ENCODE measurements around the gene RNASEH2C.
"Not testable (repeated sequence)": the region's sequence is repeated elsewhere in the genome, so short reads cannot be mapped to it uniquely, and the experiment has no call there.

Gene RNASEH2C

GRCh38 chr11:65720211-65720934, at the start of gene RNASEH2C:
TSS of gene RNASEH2C (minus strand) at chr11:65720798. CDS start at chr11:65720758, 40 bp downstream.
- peak; percentile 55 for DNase-seq (ENCODE audit: low read depth)

GRCh38 chr11:65767806-65768205, 47.2 kb upstream of the RNASEH2C start:
- DNase-seq (ENCODE audit: low read depth): not testable (repeated sequence)

GRCh38 chr11:65767406-65767805, 46.8 kb upstream of the RNASEH2C start:
- no peak for DNase-seq (ENCODE audit: low read depth)

GRCh38 chr11:65766535-65766934, 45.9 kb upstream of the RNASEH2C start:
- no peak for DNase-seq (ENCODE audit: low read depth)

GRCh38 chr11:65764434-65764833, 43.8 kb upstream of the RNASEH2C start:
- DNase-seq (ENCODE audit: low read depth): no peak

- DNase-seq (ENCODE audit: low read depth): not testable (repeated sequence)
Observed at GRCh38 chr11:65762816-65763215, 42.2 kb upstream of the RNASEH2C start.

- DNase-seq (ENCODE audit: low read depth): not testable (repeated sequence)
Observed at GRCh38 chr11:65762169-65762568, 41.6 kb upstream of the RNASEH2C start.

- DNase-seq (ENCODE audit: low read depth): no peak
Observed at GRCh38 chr11:65745049-65745448, 24.5 kb upstream of the RNASEH2C start.

GRCh38 chr11:65744699-65745042, 24.1 kb upstream of the RNASEH2C start:
- no peak for DNase-seq (ENCODE audit: low read depth)

- no peak for DNase-seq (ENCODE audit: low read depth)
Observed at GRCh38 chr11:65744026-65744698, 23.6 kb upstream of the RNASEH2C start.

GRCh38 chr11:65743681-65744025, 23.1 kb upstream of the RNASEH2C start:
- no peak for DNase-seq (ENCODE audit: low read depth)

GRCh38 chr11:65742353-65742752, 21.8 kb upstream of the RNASEH2C start:
- DNase-seq (ENCODE audit: low read depth): no peak

GRCh38 chr11:65741185-65741584, 20.6 kb upstream of the RNASEH2C start:
- DNase-seq (ENCODE audit: low read depth): no peak

- no peak for DNase-seq (ENCODE audit: low read depth)
Observed at GRCh38 chr11:65739022-65739421, 18.4 kb upstream of the RNASEH2C start.

GRCh38 chr11:65736810-65737209, 16.2 kb upstream of the RNASEH2C start:
- no peak for DNase-seq (ENCODE audit: low read depth)

GRCh38 chr11:65735111-65735510, 14.5 kb upstream of the RNASEH2C start:
- not testable (repeated sequence) for DNase-seq (ENCODE audit: low read depth)

GRCh38 chr11:65730461-65730860, 9.9 kb upstream of the RNASEH2C start:
- DNase-seq (ENCODE audit: low read depth): no peak

GRCh38 chr11:65727865-65728264, 7.3 kb upstream of the RNASEH2C start:
- DNase-seq (ENCODE audit: low read depth): no peak

GRCh38 chr11:65726660-65727059, 6.1 kb upstream of the RNASEH2C start:
- DNase-seq (ENCODE audit: low read depth): no peak

GRCh38 chr11:65722261-65722660, 1.7 kb upstream of the RNASEH2C start:
- DNase-seq (ENCODE audit: low read depth): no peak

GRCh38 chr11:65719871-65720210, 757 bp downstream of the RNASEH2C start:
- no peak for DNase-seq (ENCODE audit: low read depth)

GRCh38 chr11:65718964-65719492, 1.6 kb downstream of the RNASEH2C start:
- DNase-seq (ENCODE audit: low read depth): peak; percentile 10

GRCh38 chr11:65718531-65718930, 2.1 kb downstream of the RNASEH2C start:
- DNase-seq (ENCODE audit: low read depth): no peak

- DNase-seq (ENCODE audit: low read depth): no peak
Observed at GRCh38 chr11:65717906-65718305, 2.7 kb downstream of the RNASEH2C start.

All from fibroblast of the conjunctiva (primary cell).